Epithelial cell of esophagus (primary cell): ENCODE results near the gene MAFG.

Source experiments
- DNase-seq: peaks from one replicate; pipeline ENCODE4 v3.0.0; 2010; ENCODE audit warnings: low read depth
- H3K4me3 ChIP-seq: 2 replicates; pipeline ENCODE4 v1.5.1; 2011; ENCODE audit warnings: mild to moderate bottlenecking, low read length, control low read depth
- TF ChIP-seq, protein P1 (sequence below): IDR thresholded peaks from 2 replicates; pipeline ENCODE4 v1.5.1; 2011; ENCODE audit warnings: low read depth, mild to moderate bottlenecking, low read length, control low read depth, inconsistent platforms; ENCODE audit not compliant: insufficient read depth; ENCODE audit errors: missing control alignments

The MAFG gene

DNA sequence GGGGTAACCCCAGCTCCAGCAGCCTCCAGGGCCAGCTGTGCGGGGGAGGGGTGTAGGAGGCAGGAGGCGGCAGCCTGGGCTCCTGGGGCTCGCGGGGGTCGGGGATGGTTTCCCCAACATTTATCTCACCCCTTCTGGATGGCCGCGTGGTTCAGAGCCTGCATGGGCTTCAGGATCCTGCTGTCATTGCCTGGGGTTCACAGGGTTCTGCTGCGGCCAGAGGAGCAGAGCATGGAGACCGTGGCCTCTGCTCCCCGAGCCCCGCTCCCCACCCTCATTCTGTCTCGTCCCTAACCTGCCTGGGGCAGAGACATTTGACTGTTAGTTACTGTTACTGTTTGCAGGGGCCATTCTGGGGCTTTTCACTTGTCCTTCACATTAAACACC, 14.6 kb upstream of the MAFG start:
- DNase-seq: no peak
- TF ChIP-seq, protein P1, sequence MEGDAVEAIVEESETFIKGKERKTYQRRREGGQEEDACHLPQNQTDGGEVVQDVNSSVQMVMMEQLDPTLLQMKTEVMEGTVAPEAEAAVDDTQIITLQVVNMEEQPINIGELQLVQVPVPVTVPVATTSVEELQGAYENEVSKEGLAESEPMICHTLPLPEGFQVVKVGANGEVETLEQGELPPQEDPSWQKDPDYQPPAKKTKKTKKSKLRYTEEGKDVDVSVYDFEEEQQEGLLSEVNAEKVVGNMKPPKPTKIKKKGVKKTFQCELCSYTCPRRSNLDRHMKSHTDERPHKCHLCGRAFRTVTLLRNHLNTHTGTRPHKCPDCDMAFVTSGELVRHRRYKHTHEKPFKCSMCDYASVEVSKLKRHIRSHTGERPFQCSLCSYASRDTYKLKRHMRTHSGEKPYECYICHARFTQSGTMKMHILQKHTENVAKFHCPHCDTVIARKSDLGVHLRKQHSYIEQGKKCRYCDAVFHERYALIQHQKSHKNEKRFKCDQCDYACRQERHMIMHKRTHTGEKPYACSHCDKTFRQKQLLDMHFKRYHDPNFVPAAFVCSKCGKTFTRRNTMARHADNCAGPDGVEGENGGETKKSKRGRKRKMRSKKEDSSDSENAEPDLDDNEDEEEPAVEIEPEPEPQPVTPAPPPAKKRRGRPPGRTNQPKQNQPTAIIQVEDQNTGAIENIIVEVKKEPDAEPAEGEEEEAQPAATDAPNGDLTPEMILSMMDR: no peak
- no peak overlapping the region for H3K4me3 ChIP-seq

DNA sequence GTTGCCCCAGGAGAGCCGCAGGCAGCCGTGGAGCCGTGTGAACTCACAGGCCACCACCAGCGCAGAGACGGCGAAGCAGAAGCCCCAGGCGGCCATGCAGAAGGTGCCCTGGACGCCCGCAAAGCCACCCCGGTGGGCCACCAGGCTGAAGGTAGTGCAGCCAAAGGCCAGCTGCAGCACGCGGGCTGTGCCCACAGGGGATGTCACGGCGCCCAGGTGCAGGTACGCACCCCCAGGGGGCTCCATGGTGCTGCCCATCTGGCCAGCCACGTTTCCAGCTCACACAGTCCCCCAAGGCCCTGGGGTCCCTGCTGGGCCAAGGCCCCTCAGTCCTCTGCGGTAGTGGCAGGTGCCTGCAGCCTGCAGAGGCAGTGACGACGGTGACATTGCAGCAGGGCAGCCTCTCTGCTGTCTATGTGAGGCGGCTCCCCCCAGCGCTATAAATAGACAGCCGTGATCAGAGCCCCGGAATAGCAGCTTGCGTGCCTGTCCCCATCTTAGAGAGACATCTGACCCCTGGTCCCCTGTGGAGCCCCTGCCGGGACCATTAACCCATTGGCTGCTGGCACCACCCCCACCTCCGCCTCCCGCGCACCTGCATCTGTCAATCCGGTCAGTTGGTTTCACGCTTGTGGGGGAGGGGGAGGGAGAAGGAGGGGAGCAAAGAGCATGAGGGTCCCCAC, 14.1 kb upstream of the MAFG start:
- no peak for DNase-seq
- H3K4me3 ChIP-seq: no peak overlapping the region
- TF ChIP-seq, protein P1: no peak

DNA sequence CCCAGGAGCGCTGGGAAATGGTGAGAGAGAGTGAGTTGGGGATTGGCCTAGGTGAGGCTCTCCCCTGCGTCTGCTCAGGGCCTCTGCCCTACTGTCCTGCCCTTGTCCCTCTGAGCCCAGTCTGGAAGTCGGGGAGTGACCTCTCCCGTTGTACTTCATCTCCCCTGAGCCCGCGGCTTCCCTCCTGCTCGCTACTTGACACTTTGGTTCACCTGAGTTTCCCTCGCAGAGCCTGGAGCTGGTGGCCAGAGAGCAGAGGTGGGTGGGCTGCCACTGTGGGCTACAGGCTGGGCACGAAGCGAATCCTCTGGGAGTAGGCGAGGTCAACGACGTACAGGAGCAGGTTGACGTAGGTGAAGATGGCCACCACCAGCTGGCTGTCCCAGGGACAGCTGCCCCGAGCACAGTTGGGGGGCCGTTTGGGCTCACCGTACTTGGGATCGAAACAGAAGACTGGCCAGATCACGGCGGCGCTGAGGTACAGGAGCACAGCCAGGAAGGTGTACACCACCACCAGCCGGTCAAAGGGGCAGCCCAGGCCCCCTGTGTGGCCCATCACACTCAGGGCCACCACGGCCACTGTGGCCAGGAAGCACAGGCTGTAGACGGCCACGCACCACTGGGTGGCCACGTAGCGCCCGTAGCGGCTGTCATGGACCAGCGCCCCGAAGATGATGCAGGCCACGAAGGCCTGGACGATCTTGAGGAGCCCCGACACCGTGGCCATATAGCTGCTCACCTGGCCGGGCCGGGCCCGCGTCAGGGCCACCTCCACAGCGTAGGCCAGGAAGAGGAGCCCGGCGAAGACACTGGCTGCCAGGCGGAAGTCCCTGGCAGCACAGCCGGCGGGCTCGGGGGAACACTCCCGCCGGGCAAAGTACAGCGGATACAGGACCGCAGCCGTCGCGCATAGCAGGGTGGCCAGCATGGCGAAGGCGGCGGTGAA, 13.3 kb upstream of the MAFG start:
- TF ChIP-seq, protein P1: no peak
- DNase-seq: no peak
- H3K4me3 ChIP-seq: no peak overlapping the region

DNA sequence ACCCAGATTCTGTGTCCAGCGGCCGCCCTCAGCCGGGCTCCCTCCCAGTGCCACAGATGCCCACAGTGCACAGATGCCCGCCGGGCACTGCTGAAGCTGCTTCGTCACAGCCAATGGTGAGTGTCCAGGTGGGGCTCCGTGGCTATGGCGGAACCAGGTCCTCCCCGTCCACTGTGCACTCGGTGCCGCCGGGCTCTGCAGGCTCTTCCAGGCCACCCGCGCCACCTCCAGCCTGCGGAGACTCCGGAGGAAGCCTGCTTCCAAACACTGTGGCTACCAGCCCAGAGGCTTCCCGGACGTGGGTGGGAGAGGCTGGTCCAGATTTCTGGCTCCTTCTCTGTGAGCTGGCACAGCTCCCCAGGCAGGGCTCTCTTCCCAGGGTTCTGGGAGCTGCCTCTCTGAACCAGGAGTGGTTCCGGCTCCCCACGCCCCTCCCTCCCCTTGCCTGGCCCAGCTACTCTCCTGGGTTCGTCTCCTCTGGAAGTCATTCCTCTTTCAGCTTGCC, 12.4 kb upstream of the MAFG start:
- TF ChIP-seq, protein P1: no peak
- no peak for DNase-seq
- no peak overlapping the region for H3K4me3 ChIP-seq

DNA sequence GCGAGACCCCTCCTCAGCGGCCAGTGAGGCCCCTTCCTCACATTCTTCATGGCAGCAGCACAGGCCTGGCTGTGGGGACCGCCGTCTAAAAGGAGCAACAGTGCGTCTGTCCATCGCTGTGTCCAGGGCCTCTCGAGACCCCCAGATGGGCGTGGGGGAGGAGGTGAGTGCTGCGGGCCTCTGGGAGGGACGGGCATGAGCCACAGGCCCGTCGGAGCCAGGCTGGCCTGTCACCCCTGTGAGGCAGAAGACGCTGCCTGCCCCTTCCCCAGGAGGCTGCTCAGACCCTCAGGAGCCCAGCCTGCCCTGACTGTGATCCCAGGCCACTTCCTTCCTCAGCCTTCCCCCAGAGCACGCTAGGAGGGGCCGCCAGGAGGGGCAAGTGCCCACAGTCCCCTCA, 11.7 kb upstream of the MAFG start:
- DNase-seq: no peak
- TF ChIP-seq, protein P1: no peak
- no peak overlapping the region for H3K4me3 ChIP-seq

DNA sequence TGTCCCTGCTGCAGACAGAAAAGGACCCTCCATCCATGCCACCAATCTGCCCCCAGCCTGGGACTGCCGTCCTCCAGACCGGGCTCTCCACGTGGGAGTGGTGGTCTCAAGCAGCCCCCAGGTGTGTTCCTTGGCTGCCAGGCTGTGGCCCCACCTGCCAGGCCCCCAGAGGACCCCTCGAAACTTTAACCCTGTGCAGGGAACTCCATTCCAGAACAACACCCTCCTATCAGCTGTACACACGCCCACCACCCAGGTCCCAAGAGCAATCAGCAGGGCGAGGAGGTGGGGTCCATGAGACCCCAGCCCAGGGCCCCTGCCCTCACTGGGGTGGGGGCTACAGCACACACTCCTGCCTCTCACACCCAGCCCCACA, 8.2 kb upstream of the MAFG start:
- TF ChIP-seq, protein P1: no peak
- H3K4me3 ChIP-seq: no peak overlapping the region
- no peak for DNase-seq
